Activated naive CD8-positive, alpha-beta T cell (primary cell): ENCODE measurements around the gene SORCS2.
"Not testable (repeated sequence)": the region's sequence is repeated elsewhere in the genome, so short reads cannot be mapped to it uniquely, and the experiment has no call there.

Experiments used
- H3K27ac Mint-ChIP-seq: one replicate; pipeline ENCODE4 v1.8.0; 2021; ENCODE audit warnings: mixed read lengths
- H3K27me3 Mint-ChIP-seq: one replicate; pipeline ENCODE4 v1.8.0; 2021; ENCODE audit warnings: mixed read lengths
- H3K36me3 Mint-ChIP-seq: one replicate; pipeline ENCODE4 v1.8.0; 2021; ENCODE audit warnings: mixed read lengths
- H3K4me1 Mint-ChIP-seq: one replicate; pipeline ENCODE4 v1.8.0; 2021; ENCODE audit warnings: low read depth, mixed read lengths
- H3K4me3 Mint-ChIP-seq: one replicate; pipeline ENCODE4 v1.8.0; 2021; ENCODE audit warnings: mild to moderate bottlenecking, mixed read lengths
- H3K9me3 Mint-ChIP-seq: one replicate; pipeline ENCODE4 v1.8.0; 2021; ENCODE audit warnings: low read depth, mixed read lengths

The SORCS2 gene

GRCh38 chr4:7442574-7443162, 250.3 kb downstream of the SORCS2 start:
- Mint-ChIP-seq H3K4me3 (no peak overlapping the region), H3K4me1 (peaks cover 1% of the 10 kb centered on the region), H3K27ac (no peak overlapping the region), H3K36me3 (no peaks in the 10 kb centered on the region), H3K27me3 (peaks cover 12% of the 10 kb centered on the region), H3K9me3 (no peaks in the 10 kb centered on the region)

DNA sequence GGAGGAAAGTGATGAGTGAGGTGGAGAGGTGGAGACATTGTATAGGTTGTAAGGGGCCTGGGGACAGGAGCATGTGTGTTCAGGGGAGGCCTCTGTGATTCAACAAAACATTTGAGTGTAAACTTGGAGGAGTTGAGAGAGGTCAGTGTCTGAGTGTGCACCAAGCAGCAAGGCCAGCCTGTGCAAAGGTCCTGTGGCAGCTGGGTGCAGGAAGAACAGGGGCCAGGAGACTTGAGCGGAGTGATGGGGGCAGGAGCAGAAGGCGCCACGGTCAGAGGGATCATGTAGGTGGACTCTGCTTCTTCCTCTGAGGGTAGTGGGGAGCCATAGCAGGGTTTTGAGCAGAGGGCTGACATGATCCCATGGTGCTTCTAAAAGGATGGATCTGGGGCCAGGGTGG, 252.0 kb downstream of the SORCS2 start:
- Mint-ChIP-seq H3K27me3 (peaks cover 12% of the 10 kb centered on the region), H3K9me3 (no peaks in the 10 kb centered on the region), H3K4me3 (no peak overlapping the region), H3K27ac (no peak overlapping the region), H3K36me3 (no peaks in the 10 kb centered on the region), H3K4me1 (peaks cover 1% of the 10 kb centered on the region)

DNA sequence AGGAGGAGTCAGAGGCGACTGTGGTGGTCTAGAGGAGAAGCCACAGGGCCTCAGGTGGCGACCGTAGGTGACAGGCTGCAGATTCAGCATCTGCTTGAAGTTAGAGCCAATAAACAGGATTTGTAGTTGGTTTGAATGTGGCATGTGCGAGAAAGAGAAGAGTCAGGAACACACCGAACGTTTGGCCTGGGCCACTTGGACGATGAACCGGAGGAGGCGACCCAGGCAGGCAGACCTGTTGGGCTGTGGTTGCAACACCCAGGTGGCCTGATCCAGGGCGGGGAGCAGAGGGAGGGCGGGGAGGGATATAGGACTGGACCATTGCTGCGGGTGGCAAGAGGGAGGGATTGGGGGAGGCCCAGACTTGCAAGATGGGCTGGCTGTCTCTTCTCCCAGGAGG, 252.4 kb downstream of the SORCS2 start:
- Mint-ChIP-seq H3K4me1 (peaks cover 1% of the 10 kb centered on the region), H3K4me3 (no peak overlapping the region)

DNA sequence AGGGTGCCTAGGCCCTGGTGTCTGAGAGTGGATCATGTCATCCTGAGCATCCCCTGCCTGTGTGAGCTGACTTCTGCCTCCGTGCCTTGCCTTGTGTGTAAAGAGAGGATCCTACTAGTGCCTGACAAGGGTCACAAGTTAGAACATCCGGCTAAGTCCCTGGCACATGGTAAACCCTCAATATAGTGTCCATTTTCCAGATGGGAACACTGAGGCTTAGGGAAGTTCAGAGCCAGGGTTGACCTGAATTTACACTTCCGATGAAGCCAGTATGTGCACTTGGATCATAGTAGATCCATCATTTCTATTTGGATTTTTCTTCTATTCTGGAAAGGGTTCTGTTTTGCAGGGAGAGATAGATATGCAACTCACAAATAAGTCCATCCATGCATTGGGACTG, 254.9 kb downstream of the SORCS2 start:
- Mint-ChIP-seq H3K27me3 (peaks cover 12% of the 10 kb centered on the region), H3K4me1 (peaks cover 1% of the 10 kb centered on the region)

More for the DNA sequence above, 252.4 kb downstream of the SORCS2 start:
- Mint-ChIP-seq H3K27me3 (peaks cover 12% of the 10 kb centered on the region), H3K9me3 (no peaks in the 10 kb centered on the region), H3K27ac (no peak overlapping the region), H3K36me3 (no peaks in the 10 kb centered on the region)

GRCh38 chr4:7448036-7448435, 255.7 kb downstream of the SORCS2 start:
- Mint-ChIP-seq H3K27me3 (peaks cover 10% of the 10 kb centered on the region), H3K9me3 (no peaks in the 10 kb centered on the region), H3K36me3 (no peaks in the 10 kb centered on the region), H3K4me1 (no peaks in the 10 kb centered on the region), H3K4me3 (no peak overlapping the region), H3K27ac (no peak overlapping the region)

More for the DNA sequence above, 254.9 kb downstream of the SORCS2 start:
- no peaks in the 10 kb centered on the region for H3K36me3 Mint-ChIP-seq
- H3K27ac Mint-ChIP-seq, result no peak overlapping the region
- no peaks in the 10 kb centered on the region for H3K9me3 Mint-ChIP-seq
- no peak overlapping the region for H3K4me3 Mint-ChIP-seq

DNA sequence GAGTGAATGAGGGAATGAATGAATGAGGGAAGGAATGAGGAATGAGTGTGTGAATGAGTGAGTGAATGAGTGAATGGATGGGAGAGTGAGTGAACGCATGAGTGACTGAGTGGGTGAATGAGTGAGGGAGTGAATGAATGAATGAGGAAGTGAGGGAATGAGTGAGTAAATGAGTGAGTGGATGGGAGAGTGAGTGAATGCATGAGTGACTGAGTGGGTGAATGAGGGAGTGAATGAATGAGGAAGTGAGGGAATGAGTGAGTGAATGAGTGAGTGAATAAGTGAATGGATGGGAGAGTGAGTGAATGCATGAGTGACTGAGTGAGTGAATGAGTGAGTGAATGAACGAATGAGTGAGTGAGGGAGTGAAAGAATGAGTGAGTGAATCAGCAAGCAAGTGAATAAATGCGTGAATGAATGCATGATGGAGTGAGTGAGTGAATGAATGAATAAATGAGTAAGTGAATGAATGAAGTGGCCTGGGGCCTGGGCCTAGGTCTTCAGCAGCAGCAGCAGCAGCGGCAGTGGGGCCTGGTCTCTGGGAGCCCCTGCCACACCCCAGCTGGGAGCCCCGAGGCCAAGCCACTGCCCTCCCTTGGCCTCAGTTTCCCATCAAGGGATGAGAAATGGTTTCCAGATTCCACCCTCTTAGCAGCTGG, 258.6 kb downstream of the SORCS2 start:
- no peaks in the 10 kb centered on the region for H3K4me1 Mint-ChIP-seq
- H3K36me3 Mint-ChIP-seq, result no peaks in the 10 kb centered on the region
- H3K9me3 Mint-ChIP-seq, result no peaks in the 10 kb centered on the region
- H3K27me3 Mint-ChIP-seq, result no peaks in the 10 kb centered on the region
- no peak overlapping the region for H3K27ac Mint-ChIP-seq
- H3K4me3 Mint-ChIP-seq, result no peak overlapping the region

DNA sequence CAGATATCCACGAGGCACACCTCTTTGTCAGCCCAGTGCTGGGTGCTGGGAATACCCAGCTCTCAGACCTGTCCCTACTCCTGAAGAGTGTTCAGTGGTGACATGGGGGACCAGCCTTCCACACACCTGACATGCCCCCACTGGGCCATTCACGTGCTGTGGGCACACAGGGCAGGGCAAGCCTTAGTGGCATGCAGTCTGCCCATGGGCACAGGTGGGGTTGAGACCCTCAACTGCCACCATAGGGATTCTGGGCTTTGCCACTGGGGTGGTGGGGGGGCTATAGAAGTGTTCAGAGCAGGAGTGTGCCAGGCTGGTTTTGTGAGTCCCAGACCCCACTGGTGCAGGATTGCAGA, 259.1 kb downstream of the SORCS2 start:
- Mint-ChIP-seq H3K4me3 (no peak overlapping the region), H3K27ac (no peak overlapping the region), H3K4me1 (no peaks in the 10 kb centered on the region), H3K9me3 (no peaks in the 10 kb centered on the region), H3K27me3 (no peaks in the 10 kb centered on the region), H3K36me3 (no peaks in the 10 kb centered on the region)

GRCh38 chr4:7451800-7452199, 259.5 kb downstream of the SORCS2 start:
- H3K4me1 Mint-ChIP-seq, result no peaks in the 10 kb centered on the region
- H3K36me3 Mint-ChIP-seq, result no peaks in the 10 kb centered on the region
- H3K27ac Mint-ChIP-seq, result no peak overlapping the region
- no peaks in the 10 kb centered on the region for H3K27me3 Mint-ChIP-seq
- H3K9me3 Mint-ChIP-seq, result no peaks in the 10 kb centered on the region
- H3K4me3 Mint-ChIP-seq, result no peak overlapping the region

DNA sequence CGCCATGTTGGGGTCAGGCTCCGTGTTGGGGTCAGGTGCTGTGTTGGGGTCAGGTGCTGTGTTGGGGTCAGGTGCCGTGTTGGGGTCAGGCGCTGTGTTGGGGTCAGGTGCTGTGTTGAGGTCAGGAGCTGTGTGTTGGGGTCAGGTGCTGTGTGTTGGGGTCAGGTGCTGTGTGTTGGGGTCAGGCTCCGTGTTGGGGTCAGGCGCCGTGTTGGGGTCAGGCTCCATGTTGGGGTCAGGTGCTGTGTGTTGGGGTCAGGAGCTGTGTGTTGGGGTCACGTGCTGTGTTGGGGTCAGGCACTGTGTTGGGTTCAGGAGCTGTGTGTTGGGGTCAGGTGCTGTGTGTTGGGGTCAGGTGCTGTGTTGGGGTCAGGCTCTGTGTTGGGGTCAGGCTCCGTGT, 260.5 kb downstream of the SORCS2 start:
- H3K36me3 Mint-ChIP-seq, H3K4me3 Mint-ChIP-seq, H3K9me3 Mint-ChIP-seq, H3K4me1 Mint-ChIP-seq, H3K27me3 Mint-ChIP-seq, H3K27ac Mint-ChIP-seq: not testable (repeated sequence)

DNA sequence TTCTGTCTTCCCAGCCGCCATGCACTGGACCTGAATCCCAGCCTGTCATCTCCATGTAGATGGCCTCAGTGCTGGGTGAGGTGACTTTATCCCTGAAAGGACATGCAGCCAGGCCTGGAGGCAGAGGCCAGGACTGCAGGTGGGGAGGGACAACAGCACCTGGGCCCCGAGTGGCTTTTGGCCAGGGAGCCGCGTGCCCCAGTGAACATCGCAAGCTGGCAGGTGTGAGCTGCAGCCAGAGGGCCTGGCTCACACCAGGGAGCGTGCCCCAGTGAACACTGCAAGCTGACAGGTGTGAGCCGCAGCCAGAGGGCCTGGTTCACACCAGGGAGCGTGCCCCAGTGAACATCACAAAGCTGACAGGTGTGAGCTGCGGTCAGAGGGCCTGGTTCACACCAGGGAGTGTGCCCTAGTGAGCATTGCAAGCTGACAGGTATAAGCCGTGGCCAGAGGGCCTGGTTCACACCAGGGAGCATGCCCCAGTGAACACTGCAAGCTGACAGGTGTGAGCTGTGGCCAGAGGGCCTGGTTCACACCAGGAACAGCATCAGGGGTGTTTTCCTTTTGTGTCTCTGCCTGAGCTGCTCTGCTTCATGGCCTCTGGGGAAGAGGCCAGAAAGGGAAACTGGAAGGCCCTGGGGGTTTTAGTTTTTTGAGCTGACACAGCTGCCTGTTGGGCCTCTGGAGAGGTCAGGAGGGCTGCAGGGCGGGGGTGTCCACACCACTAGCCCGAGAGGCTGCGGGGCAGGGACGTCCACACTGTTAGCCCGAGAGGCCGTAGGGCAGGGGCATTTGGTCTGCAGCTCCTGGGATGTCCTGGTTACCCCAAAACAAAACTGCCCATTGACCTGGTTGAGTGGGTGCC, 265.1 kb downstream of the SORCS2 start:
- H3K27ac Mint-ChIP-seq, result no peak overlapping the region
- no peaks in the 10 kb centered on the region for H3K36me3 Mint-ChIP-seq
- no peak overlapping the region for H3K4me3 Mint-ChIP-seq
- peaks cover 2% of the 10 kb centered on the region for H3K27me3 Mint-ChIP-seq
- H3K4me1 Mint-ChIP-seq, result no peaks in the 10 kb centered on the region
- H3K9me3 Mint-ChIP-seq, result no peaks in the 10 kb centered on the region

DNA sequence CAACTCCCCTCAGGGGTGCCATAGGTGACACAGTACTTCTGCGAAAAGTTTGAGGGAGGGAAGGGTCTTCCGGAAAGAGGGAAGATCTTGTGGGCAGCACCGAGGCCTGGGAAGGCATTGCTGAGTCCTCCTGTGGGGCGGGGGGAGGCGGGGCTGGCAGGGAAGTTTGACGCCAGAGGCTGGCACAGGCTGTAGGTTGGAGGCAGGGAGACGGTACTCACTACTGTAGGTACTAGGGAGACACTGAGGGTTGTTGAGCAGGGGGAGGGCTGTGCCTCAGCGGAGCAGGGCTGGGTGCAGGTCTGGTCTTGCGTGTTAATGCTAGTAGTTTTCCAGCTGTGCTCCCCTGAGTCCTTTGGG, 265.7 kb downstream of the SORCS2 start:
- Mint-ChIP-seq H3K36me3 (no peaks in the 10 kb centered on the region), H3K4me3 (no peak overlapping the region), H3K9me3 (no peaks in the 10 kb centered on the region), H3K4me1 (no peaks in the 10 kb centered on the region), H3K27me3 (peaks cover 2% of the 10 kb centered on the region), H3K27ac (no peak overlapping the region)

DNA sequence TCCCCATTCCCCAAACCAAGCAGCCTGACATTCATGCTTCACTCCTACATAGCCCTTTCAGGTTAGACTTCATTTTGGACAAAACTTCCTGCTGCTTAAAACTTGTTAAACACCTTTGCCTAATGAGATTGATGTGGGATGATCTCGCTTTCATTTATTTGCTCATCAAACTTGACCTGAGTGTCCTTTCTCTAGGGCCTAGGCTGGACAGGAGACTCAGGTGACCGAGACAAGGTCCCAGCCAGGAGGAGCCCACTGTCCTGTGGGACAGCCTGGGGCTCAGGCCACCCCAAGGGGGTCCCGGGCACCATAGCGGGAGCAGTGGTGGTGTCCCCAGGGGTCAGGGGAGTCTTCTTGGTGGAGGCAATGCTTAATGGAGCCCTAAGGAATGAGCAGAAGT, 266.1 kb downstream of the SORCS2 start:
- peaks cover 2% of the 10 kb centered on the region for H3K27me3 Mint-ChIP-seq
- H3K4me3 Mint-ChIP-seq, result no peak overlapping the region
- H3K27ac Mint-ChIP-seq, result no peak overlapping the region
- H3K36me3 Mint-ChIP-seq, result no peaks in the 10 kb centered on the region
- no peaks in the 10 kb centered on the region for H3K4me1 Mint-ChIP-seq
- H3K9me3 Mint-ChIP-seq, result no peaks in the 10 kb centered on the region

DNA sequence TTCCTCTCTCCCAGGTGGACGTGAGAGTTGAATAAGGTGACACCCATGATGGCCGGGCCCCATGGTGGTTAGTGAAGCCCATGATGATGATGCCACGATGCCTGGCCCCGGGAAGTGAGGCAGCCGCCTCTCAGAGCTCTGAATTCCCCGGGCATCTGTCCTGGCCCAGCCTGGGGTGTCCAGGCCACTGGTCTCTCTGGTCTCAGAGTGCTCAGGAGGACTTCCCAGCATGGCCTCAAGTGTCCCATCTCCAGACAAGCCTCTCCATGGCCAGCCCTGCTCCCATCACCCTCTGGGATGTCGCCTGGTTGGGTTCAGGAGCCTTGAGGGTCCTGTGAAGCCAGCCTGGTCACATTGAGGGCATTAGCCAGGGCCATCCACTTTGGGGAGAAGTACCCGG, 267.1 kb downstream of the SORCS2 start:
- no peaks in the 10 kb centered on the region for H3K9me3 Mint-ChIP-seq
- no peaks in the 10 kb centered on the region for H3K4me1 Mint-ChIP-seq
- H3K4me3 Mint-ChIP-seq, result no peak overlapping the region
- H3K27ac Mint-ChIP-seq, result no peak overlapping the region
- peaks cover 2% of the 10 kb centered on the region for H3K27me3 Mint-ChIP-seq
- no peaks in the 10 kb centered on the region for H3K36me3 Mint-ChIP-seq

GRCh38 chr4:7460566-7460965, 268.2 kb downstream of the SORCS2 start:
- Mint-ChIP-seq H3K27ac (no peak overlapping the region), H3K36me3 (no peaks in the 10 kb centered on the region), H3K27me3 (peaks cover 2% of the 10 kb centered on the region), H3K9me3 (no peaks in the 10 kb centered on the region), H3K4me3 (no peak overlapping the region), H3K4me1 (no peaks in the 10 kb centered on the region)

- Mint-ChIP-seq H3K9me3 (no peaks in the 10 kb centered on the region), H3K27me3 (peaks cover 2% of the 10 kb centered on the region), H3K4me1 (no peaks in the 10 kb centered on the region), H3K36me3 (no peaks in the 10 kb centered on the region), H3K4me3 (no peak overlapping the region), H3K27ac (no peak overlapping the region)
Observed at GRCh38 chr4:7461230-7461629, 268.9 kb downstream of the SORCS2 start.
